ENCODE data around the gene TNNI2.

DNA sequence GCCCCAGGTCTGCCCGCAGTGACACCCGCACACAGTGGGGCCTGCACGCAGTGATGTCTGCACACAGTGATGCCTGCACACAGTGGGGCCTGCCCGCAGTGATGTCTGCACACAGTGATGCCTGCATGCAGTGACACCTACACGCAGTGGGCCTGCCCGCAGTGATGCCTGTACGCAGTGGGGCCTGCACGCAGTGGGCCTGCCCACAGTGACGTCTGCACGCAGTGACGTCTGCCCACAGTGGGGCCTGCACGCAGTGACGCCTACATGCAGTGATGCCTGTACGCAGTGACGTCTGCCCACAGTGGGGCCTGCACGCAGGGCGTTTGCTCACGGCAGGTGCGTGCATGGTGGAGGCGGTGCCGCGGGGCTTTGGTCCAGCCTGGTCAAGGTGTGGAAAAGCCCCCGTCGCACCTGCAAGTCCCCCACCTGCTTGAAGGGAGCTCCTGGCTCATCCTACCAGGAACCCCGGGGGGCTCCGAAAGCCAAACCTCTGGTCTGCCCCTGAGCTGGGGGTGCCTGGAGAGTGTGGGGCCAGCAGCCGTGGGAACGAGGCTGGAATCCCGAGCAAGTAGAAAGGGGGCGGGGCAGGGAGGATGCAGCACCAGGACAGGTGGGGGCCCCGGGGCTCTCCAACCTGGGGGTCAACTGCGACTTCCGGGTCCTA, 12.9 kb upstream of the TNNI2 start:
- TF ChIP-seq, protein P1, sequence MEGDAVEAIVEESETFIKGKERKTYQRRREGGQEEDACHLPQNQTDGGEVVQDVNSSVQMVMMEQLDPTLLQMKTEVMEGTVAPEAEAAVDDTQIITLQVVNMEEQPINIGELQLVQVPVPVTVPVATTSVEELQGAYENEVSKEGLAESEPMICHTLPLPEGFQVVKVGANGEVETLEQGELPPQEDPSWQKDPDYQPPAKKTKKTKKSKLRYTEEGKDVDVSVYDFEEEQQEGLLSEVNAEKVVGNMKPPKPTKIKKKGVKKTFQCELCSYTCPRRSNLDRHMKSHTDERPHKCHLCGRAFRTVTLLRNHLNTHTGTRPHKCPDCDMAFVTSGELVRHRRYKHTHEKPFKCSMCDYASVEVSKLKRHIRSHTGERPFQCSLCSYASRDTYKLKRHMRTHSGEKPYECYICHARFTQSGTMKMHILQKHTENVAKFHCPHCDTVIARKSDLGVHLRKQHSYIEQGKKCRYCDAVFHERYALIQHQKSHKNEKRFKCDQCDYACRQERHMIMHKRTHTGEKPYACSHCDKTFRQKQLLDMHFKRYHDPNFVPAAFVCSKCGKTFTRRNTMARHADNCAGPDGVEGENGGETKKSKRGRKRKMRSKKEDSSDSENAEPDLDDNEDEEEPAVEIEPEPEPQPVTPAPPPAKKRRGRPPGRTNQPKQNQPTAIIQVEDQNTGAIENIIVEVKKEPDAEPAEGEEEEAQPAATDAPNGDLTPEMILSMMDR (IDR thresholded peaks at IDR 0.05) = no peak
- TF ChIP-seq POLR2A (IDR thresholded peaks at IDR 0.05) (no peak), EP300 (IDR thresholded peaks at IDR 0.05) (no peak)
